Measurements from ENCODE around the gene SRPX2.

Gene SRPX2

GRCh38 chrX:100649550-100650356 lies 5.8 kb downstream of the SRPX2 start:
- DNase-seq (ENCODE audit: low read depth in 3 of 3): no peak

- DNase-seq (ENCODE audit: low read depth in 3 of 3): no peak
These were observed 6.8 kb downstream of the SRPX2 start for GRCh38 chrX:100650841-100651240.

- no peak for DNase-seq (ENCODE audit: low read depth in 3 of 3)
These were observed 8.3 kb downstream of the SRPX2 start for GRCh38 chrX:100652266-100652665.

- DNase-seq (ENCODE audit: low read depth in 3 of 3): no peak
These were observed 10.3 kb downstream of the SRPX2 start for GRCh38 chrX:100654261-100654660.

GRCh38 chrX:100658941-100659381 lies 15.0 kb downstream of the SRPX2 start:
- no peak for DNase-seq (ENCODE audit: low read depth in 3 of 3)

- DNase-seq (ENCODE audit: low read depth in 3 of 3): no peak
These were observed 15.6 kb downstream of the SRPX2 start for GRCh38 chrX:100659431-100660137.

- DNase-seq (ENCODE audit: low read depth in 3 of 3): no peak
These were observed 18.2 kb downstream of the SRPX2 start for GRCh38 chrX:100662170-100662569.

- no peak for DNase-seq (ENCODE audit: low read depth in 3 of 3)
These were observed 18.8 kb downstream of the SRPX2 start for GRCh38 chrX:100662796-100663195.

GRCh38 chrX:100663642-100664041 lies 19.6 kb downstream of the SRPX2 start:
- DNase-seq (ENCODE audit: low read depth in 3 of 3): no peak

- DNase-seq (ENCODE audit: low read depth in 3 of 3): no peak
These were observed 29.0 kb downstream of the SRPX2 start for GRCh38 chrX:100672966-100673365.

- no peak for DNase-seq (ENCODE audit: low read depth in 3 of 3)
These were observed 29.5 kb downstream of the SRPX2 start for GRCh38 chrX:100673397-100673953.

- no peak for DNase-seq (ENCODE audit: low read depth in 3 of 3)
These were observed 30.7 kb downstream of the SRPX2 start for GRCh38 chrX:100674705-100675104.

GRCh38 chrX:100677611-100678181 lies 33.7 kb downstream of the SRPX2 start:
- no peak for DNase-seq (ENCODE audit: low read depth in 3 of 3)

- DNase-seq (ENCODE audit: low read depth in 3 of 3): no peak
These were observed 36.8 kb downstream of the SRPX2 start for GRCh38 chrX:100680756-100681155.

GRCh38 chrX:100681599-100681998 lies 37.6 kb downstream of the SRPX2 start:
- no peak for DNase-seq (ENCODE audit: low read depth in 3 of 3)

GRCh38 chrX:100682939-100683338 lies 38.9 kb downstream of the SRPX2 start:
- DNase-seq (ENCODE audit: low read depth in 3 of 3): no peak

GRCh38 chrX:100685284-100685996 lies 41.4 kb downstream of the SRPX2 start:
- DNase-seq (ENCODE audit: low read depth in 3 of 3): peak; percentile 4 to 38 (median 21)

- no peak for DNase-seq (ENCODE audit: low read depth in 3 of 3)
These were observed 42.0 kb downstream of the SRPX2 start for GRCh38 chrX:100685997-100686305.

- DNase-seq (ENCODE audit: low read depth in 3 of 3): no peak
These were observed 43.1 kb downstream of the SRPX2 start for GRCh38 chrX:100687128-100687527.

- DNase-seq (ENCODE audit: low read depth in 3 of 3): no peak
These were observed 43.5 kb downstream of the SRPX2 start for GRCh38 chrX:100687546-100687945.

- no peak for DNase-seq (ENCODE audit: low read depth in 3 of 3)
These were observed 51.3 kb downstream of the SRPX2 start for GRCh38 chrX:100695302-100695701.

GRCh38 chrX:100695991-100696390 lies 52.0 kb downstream of the SRPX2 start:
- no peak for DNase-seq (ENCODE audit: low read depth in 3 of 3)
